Measurements from ENCODE around the gene RAI1.

- TF ChIP-seq CTCF (conservative IDR thresholded peaks at IDR 0.05; ENCODE audit: low read length) (no peak), EZH2phosphoT487 (IDR thresholded peaks at IDR 0.05; ENCODE audit: borderline replicate concordance, low read depth, low read length) (no peak)
These were observed 168.0 kb downstream of the RAI1 start for GRCh38 chr17:17849147-17849820.

All from OCI-LY7 (cell line).